HCEC 1CT (cell line): ENCODE data around the gene ENOSF1.
"Not testable (repeated sequence)": the region's sequence is repeated elsewhere in the genome, so short reads cannot be mapped to it uniquely, and the experiment has no call there.

Source experiments
- DNase-seq: peaks from one replicate; pipeline ENCODE4 v3.0.0-alpha.2; 2017

The ENOSF1 gene

DNA sequence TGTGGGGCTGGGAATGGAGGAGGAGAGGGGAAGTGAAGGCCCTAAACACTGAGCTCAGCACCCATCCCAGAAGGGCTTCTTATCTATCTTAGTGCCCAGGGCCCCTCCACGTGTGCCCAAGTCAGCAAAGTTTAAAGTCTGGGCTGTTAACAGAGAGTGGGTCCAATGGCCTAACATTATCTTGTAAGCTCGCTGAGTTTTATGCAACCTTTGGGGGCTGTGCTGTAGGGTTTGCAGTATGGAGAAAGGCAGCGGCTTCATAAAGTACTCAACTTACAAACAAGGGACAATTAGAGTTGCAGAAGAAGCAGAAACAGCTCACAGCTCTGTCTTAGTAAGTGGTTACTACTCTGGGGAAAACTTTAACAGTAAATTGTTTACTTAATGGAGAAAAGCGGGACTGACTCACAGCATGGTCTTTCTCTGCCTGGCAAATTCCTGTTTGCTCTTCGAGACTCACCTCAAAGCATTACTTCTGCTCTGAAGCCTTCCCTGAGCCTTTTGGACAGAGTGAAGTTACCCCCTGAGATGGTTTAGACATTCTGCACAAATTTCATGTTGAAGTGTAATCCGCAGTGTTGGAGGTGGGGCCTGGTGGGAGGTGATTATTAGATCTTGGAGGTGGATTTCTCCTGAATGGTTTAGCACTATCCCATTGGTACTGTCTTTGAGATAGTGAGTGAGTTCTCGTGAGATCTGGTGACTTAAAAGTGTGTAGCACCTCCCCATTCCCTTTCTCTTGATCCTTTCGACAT is 9.0 kb downstream of the ENOSF1 start:
- DNase-seq, result peak; percentile 87

- no peak for DNase-seq
These were observed 14.6 kb downstream of the ENOSF1 start for GRCh38 chr18:697800-698199.

- DNase-seq, result no peak
These were observed 15.4 kb downstream of the ENOSF1 start for GRCh38 chr18:697012-697411.

DNA sequence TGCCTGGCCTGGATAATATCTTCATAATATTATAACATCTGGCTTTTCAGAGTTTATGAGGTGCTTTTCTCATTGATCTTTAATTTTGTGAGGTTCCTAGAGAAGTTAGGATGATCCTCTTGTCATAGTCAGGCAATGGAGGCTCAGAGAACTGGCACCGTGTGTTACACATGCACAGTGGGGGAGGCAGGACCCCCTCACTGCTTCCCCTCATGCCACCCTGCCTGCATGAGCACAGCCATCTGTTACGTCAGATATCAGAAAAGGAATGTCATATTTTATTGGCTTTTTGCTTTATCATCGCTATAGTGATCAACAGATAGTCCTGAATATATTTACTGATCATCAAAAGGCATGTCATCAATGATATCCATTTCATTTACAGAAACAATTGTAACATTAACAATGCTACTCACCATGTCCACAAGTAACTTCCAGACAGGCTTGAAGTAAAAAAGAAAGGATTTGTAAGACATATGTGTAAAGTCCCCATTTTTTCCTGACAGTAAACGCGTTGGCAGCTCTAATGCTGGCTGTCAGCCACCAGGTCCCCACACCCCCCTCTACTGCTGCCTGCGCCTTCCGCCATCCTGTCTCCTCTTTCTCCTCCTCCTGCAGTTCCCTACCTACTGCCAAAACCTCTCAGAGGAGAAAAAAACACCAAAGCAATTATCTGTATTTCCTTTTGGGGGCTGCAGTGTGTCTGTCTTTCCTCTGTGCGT is 18.8 kb downstream of the ENOSF1 start:
- DNase-seq, result no peak

- DNase-seq, result no peak
These were observed 19.6 kb downstream of the ENOSF1 start for GRCh38 chr18:692824-693223.

- no peak for DNase-seq
These were observed 24.1 kb downstream of the ENOSF1 start for GRCh38 chr18:688323-688722.

DNA sequence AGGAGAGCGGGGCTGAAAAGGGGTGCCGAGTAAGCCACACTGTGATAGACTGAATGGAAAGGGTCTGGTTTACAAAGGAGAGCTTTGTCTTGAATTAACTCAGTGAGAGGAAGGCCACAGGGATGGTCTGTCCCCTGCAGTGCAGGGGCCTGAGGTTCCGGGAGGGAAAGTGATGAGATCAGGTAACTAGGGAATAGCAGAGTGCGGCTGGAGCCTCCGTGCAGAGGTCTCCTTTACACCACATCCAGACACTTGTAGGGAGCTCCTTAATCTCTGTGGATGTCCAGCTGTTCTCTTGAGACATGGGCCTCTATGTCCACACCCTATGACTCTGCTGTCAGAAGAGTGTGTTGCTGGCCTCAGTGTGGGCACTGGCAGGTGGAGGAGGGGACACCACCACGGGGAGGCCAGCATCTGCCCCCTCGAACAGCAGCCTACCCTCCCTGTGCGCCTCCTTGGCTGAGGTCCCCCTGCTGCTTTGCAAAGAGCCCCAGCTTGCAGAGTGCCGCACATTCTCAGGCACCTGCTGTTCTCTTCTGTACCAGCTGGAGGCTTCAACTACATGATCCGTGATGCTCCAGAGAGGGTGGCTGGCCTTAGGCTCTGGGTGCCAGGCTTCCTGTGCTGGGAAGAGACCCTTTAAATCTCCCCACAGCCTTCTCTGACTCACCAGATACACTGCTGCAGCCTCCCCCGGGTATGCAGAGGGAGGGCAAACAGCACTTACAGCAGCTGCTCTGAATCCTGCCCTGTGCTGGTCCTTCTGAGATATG is 25.9 kb downstream of the ENOSF1 start:
- no peak for DNase-seq

GRCh38 chr18:685438-685837 is 27.0 kb downstream of the ENOSF1 start:
- no peak for DNase-seq

DNA sequence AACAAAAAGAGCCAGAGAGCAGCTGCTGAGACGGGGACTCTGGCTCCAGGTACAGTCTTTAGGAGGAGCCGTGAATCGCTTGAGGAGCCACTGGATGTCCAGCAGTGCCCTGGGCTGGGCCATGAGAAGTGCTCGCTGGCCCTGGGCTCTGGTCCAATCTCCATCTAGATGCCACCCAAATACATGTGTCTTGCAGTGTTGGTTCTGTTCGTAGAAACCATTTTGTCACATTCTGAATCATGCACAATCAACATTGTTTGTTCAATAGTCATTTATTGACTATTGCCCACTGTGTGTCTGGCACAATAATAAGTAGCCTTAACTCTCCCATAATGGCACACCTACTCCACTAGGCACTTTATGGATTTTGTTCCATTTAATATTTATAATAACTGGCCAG is 28.9 kb downstream of the ENOSF1 start:
- no peak for DNase-seq

GRCh38 chr18:682833-683232 is 29.6 kb downstream of the ENOSF1 start:
- no peak for DNase-seq

GRCh38 chr18:682416-682815 is 30.0 kb downstream of the ENOSF1 start:
- DNase-seq, result not testable (repeated sequence)

DNA sequence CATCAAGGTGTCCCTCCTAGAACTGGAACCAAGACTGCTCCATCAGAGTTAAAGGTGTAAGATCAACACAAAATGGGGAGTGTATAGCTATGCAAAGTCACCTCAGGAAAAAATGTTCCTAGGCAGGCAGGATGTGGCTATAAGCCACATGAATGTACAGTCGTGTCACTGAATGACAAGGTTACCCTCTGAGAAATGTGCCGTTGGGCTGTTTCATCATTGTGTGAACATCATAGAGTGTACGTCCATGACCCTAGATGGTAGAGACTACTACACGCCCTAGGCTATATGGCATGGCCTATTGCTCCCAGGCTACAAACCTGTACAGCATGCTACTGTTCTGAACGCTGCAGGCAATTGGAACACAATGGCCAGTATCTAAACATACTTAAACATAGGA is 30.4 kb downstream of the ENOSF1 start:
- no peak for DNase-seq

DNA sequence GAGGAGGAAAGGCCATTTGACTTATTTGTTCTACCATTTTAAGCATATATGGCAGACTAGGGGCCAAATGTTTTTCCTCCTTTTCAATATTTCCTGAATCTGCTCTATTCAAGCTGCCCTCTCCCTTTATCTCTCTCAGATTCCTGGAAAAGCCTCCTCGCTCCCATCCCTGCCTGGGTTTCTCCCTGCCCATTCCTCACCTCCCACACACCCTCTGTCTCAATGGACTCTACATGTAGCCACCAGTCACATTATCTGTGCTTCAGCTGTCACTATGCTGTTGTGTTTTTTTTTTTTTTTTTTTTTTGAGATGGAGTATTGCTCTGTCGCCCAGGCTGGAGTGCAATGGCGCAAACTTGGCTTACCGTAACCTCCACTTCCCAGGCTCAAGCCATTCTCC is 32.0 kb downstream of the ENOSF1 start:
- DNase-seq, result no peak

DNA sequence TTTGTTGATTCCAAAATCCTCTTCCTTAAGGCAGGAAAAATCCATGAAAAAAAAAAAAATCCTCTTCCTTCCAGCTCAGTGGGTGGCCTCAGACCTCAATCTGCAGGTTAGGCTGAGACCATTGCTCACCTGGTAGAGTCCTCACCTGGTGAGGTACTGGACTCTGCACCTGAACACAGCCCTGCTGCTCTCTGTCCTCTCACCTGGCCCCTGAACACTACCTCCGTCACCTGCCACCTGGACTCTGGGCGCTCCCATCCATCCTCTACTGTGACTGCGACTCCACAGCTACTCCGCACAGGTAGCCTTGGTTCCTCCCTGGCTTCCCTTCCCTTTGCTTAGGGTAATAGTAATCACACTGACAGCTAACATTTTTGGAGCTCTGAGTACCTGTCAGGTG is 32.9 kb downstream of the ENOSF1 start:
- DNase-seq, result no peak

DNA sequence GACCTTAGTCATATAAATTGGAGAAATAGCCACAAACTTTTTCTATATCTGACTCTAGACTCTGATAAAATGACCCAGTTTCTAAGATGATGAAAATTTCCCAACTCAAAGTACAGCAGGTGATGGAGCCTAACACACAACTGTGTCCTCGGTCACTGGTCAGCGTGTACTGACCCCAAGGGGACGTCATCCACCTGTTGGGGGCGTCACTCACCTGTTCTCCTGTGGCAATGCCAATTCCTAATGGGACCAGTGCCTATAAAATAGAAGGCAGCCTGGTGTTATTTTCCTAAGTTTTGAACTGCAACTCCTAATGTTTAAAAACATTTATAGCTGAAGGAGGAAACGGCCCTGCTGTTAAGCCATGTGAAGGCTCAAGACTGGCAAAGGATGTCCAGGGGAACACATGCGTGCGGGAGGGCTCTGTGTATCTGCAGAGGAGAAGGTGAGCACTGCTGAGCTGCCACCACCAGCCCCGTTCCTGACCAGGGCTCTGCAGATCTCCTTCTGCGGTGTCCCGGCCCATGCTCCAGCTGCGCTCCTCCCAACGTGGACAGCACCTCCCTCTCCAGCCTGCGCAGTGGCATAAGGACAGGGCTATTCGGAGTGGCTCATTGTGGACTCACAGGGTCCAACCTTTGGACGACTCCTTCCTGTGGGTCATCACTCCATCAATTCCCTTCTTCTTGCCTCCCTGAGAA is 33.8 kb downstream of the ENOSF1 start:
- DNase-seq, result no peak

DNA sequence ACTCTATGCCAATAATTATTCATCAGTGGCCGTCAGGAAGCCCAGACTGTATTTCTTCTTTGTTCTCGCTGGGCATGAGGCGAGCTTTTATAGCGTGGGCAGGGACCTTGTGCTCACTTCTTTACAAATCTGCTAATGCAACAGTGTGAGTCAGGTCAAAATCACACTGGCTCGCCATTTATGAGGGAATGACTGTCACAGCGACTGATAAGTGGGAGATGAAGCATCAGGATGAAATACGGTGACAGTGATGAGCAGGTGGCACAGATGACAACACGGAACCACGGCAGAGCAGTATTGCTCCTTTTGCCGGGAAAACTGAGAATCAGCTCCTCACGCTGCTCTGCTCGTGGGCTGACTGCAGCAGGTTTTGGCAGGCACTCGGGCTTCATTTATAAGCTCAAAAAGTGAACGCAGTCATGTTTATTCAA is 34.5 kb downstream of the ENOSF1 start:
- no peak for DNase-seq

GRCh38 chr18:677145-677544 is 35.3 kb downstream of the ENOSF1 start:
- DNase-seq, result no peak

DNA sequence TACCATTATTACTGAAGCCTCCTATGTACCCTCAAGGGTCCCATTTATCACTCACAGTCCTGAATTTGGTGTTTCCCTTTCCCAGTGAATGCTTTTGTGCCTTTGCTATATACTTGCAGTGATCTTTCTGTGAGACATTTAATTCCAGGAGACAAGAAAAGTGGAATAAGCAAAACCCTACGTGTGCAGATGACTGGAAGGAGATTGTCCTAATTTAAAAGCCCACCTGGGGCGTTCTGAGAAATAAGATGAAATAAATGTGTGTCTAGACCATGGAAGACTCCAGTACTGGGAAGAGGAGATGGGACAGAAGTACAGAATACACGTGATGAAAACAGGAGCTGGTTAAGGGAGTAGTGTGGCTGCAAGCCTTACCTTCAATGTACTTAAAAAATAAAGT is 35.7 kb downstream of the ENOSF1 start:
- no peak for DNase-seq

GRCh38 chr18:676069-676468 is 36.4 kb downstream of the ENOSF1 start:
- DNase-seq, result no peak

DNA sequence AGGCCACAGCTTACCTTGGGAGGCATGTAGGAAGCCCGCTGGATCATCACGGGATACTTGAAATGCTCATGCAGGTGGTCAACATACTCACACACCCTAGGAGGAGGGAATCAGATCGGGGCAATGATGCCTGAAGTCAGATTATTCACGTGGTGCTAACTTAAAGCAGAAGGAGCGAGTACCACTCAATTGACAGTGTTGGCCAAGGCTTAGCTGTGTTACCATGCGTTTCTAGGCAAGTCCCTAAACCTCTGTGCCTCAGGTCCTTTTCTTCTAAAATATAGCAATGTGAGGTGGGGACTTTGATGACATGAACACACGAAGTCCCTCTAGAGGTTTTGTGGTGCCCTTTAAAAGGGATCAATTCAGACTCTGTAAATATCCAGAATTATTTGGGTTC is 37.1 kb downstream of the ENOSF1 start:
- DNase-seq, result no peak

DNA sequence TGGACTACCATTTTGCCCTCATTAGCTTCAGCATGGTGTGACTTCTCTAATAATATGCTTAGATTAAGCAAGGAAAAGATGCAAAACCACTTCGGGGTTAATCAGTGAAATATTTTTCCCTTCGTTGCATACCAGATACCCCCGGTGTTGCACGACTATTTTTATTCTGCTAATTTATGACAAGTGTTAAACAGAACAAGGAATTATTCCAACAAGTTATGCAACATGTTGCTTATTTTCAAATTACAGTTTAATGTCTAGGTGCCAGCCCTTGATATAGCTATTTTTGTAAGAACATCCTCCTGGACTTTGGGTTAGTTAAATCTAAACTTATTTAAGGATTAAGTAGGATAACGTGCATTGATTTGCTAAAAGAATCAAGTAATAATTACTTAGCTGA is 38.7 kb downstream of the ENOSF1 start:
- no peak for DNase-seq

- DNase-seq, result no peak
These were observed 39.1 kb downstream of the ENOSF1 start for GRCh38 chr18:673317-673716.

GRCh38 chr18:671405-671804 is 41.0 kb downstream of the ENOSF1 start:
- no peak for DNase-seq
